ENCODE data around the gene TMEFF2. TPM values are rescaled to one million over a fixed set of nuclear protein-coding genes. Genes with fewer than 3 reads are reported as not detected.

TMEFF2 gene
- total and polyA plus RNA-seq, 2 donors, result 3.5 to 4.7 TPM

DNA sequence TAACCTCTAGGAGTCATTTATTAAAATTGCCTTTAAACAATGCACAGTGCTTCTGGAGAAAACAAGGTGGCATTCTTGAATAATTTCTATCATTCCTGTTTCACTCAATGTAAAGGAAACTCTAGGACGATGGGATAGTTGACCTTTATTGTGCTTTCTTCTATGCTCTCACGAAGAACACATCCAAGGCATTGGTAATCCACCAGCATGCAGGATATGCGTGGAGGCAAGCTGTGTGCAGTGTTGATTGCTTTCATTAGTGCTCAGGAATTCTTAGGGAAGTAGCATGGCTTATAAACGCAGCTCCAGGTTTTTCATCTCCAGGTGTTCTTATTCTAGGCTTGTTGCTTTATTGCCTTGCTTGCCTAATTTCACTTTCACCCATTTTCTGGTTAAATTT, 289.4 kb downstream of the TMEFF2 start:
- WGBS, result 68% methylated on average over 4 of the region's 4 CpGs
- Histone ChIP-seq H3K36me3 (ENCODE audit: insufficient read depth) (no peaks in the 10 kb centered on the region), H3K27ac (ENCODE audit: low read depth) (no peak overlapping the region), H3K4me3 (ENCODE audit: low read depth, low read length) (no peak overlapping the region), H3K4me1 (ENCODE audit: insufficient read depth) (no peaks in the 10 kb centered on the region)
- DNase-seq (ENCODE audit: extremely low spot score), result no peak

GRCh38 chr2:191901031-191901430, 293.7 kb downstream of the TMEFF2 start:
- no peaks in the 10 kb centered on the region for H3K4me1 ChIP-seq (ENCODE audit: insufficient read depth)
- DNase-seq (ENCODE audit: extremely low spot score), result no peak
- no peaks in the 10 kb centered on the region for H3K36me3 ChIP-seq (ENCODE audit: insufficient read depth)
- 95% methylated on average over 1 of the region's 1 CpG for WGBS
- no peak overlapping the region for H3K4me3 ChIP-seq (ENCODE audit: low read depth, low read length)
- no peak overlapping the region for H3K27ac ChIP-seq (ENCODE audit: low read depth)

DNA sequence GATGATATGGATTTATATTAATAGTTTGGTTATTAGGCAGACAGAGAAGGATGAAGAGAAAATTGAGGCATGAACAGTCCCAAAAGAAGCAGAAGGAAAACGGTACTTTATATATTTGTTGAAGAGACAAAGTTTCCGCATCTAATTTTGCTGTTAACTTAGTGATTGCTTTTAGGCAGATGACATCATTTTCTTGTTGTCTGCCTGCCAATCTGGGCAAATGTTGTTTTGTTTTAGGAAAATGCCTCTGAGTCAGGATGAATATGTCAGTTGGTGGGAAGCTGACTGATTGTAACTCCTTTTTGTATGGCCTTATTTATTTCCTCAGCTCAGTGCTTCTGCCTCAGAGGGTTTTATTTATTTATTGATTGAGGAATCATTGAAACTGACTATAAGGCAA, 295.3 kb downstream of the TMEFF2 start:
- H3K36me3 ChIP-seq (ENCODE audit: insufficient read depth), result no peaks in the 10 kb centered on the region
- H3K27ac ChIP-seq (ENCODE audit: low read depth), result no peak overlapping the region
- no peak for DNase-seq (ENCODE audit: extremely low spot score)
- H3K4me3 ChIP-seq (ENCODE audit: low read depth, low read length), result no peak overlapping the region
- 25% methylated on average over 2 of the region's 2 CpGs for WGBS
- no peaks in the 10 kb centered on the region for H3K4me1 ChIP-seq (ENCODE audit: insufficient read depth)

Data from urinary bladder (tissue), 4 donors.